NCI-H524 treated with DMSO at 0.1 percent for 48 hours (cell line): ENCODE measurements around the gene TBX2.
"Not testable (repeated sequence)": the region's sequence is repeated elsewhere in the genome, so short reads cannot be mapped to it uniquely, and the experiment has no call there.

Experiments
- DNase-seq: peaks from one replicate; lab custom pipeline; 2025; lab: John Stamatoyannopoulos, UW

TBX2 gene

GRCh38 chr17:61431594-61432311 is 32.1 kb downstream of the TBX2 start:
- DNase-seq, result no peak

- no peak for DNase-seq
Measured at GRCh38 chr17:61436273-61436672, 36.6 kb downstream of the TBX2 start.

- DNase-seq, result no peak
Measured at GRCh38 chr17:61436995-61437704, 37.5 kb downstream of the TBX2 start.

GRCh38 chr17:61440697-61441096 is 41.1 kb downstream of the TBX2 start:
- no peak for DNase-seq

GRCh38 chr17:61441507-61441906 is 41.9 kb downstream of the TBX2 start:
- DNase-seq, result not testable (repeated sequence)

GRCh38 chr17:61442136-61442775 is 42.6 kb downstream of the TBX2 start:
- no peak for DNase-seq

- DNase-seq, result no peak
Measured at GRCh38 chr17:61442878-61443474, 43.3 kb downstream of the TBX2 start.

GRCh38 chr17:61443475-61443882 is 43.8 kb downstream of the TBX2 start:
- no peak for DNase-seq

- no peak for DNase-seq
Measured at GRCh38 chr17:61444075-61444474, 44.4 kb downstream of the TBX2 start.

GRCh38 chr17:61444831-61445230 is 45.2 kb downstream of the TBX2 start:
- no peak for DNase-seq

GRCh38 chr17:61447358-61447757 is 47.7 kb downstream of the TBX2 start:
- no peak for DNase-seq

- DNase-seq, result no peak
Measured at GRCh38 chr17:61448042-61448441, 48.4 kb downstream of the TBX2 start.

GRCh38 chr17:61449140-61449539 is 49.5 kb downstream of the TBX2 start:
- DNase-seq, result not testable (repeated sequence)

GRCh38 chr17:61449707-61450640 is 50.3 kb downstream of the TBX2 start:
- no peak for DNase-seq

- DNase-seq, result no peak
Measured at GRCh38 chr17:61450641-61451537, 51.2 kb downstream of the TBX2 start.

GRCh38 chr17:61451538-61452300 is 52.1 kb downstream of the TBX2 start:
- no peak for DNase-seq

- no peak for DNase-seq
Measured at GRCh38 chr17:61452301-61453290, 53.0 kb downstream of the TBX2 start, which contains the start of gene TBX4. TBX4 (plus strand) TSS chr17:61452422; CDS start chr17:61456491, 4,069 bp downstream.
